Keratinocyte (primary cell): ENCODE results near the gene SSBP2.

Experiments
- EZH2 ChIP-seq: IDR thresholded peaks from one replicate; pipeline ENCODE4 v1.6.1; 2012; ENCODE audit warnings: inconsistent platforms, mild to moderate bottlenecking, low read length, moderate library complexity
- TF ChIP-seq, protein P1 (sequence below), 3 experiments: IDR thresholded peaks in 1 of 3; conservative IDR thresholded peaks in 1 of 3; optimal IDR thresholded peaks in 1 of 3; 2 replicates in 2 of 3; 3 replicates in 1 of 3; pipeline versions ENCODE3 to v1.5.1; 2011; ENCODE audit warnings: low read length in 3 of 3, mild to moderate bottlenecking in 3 of 3, moderate library complexity in 2 of 3, control low read depth in 1 of 3, inconsistent platforms in 1 of 3; ENCODE audit not compliant: insufficient read depth in 2 of 3; ENCODE audit errors: extremely low read depth in 1 of 3

DNA sequence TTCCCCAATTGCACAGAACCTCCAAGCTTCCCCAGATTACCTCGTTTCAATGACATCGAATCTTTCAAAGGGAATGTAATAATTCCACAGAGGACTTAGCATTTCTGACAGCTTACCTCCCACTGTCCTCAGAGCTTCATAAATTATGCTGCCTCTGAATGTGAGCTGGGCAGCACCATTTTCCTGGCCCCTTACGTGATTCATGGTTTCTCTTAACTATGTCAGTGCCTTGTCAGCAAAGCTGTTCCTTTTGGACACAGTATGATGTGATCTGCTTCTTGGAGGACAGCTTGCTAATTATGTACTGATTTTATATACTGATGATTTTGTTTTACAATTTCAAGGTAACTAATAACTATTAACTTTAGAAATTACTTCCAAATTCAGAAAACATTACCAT, 27.7 kb upstream of the SSBP2 start:
- TF ChIP-seq, protein P1, sequence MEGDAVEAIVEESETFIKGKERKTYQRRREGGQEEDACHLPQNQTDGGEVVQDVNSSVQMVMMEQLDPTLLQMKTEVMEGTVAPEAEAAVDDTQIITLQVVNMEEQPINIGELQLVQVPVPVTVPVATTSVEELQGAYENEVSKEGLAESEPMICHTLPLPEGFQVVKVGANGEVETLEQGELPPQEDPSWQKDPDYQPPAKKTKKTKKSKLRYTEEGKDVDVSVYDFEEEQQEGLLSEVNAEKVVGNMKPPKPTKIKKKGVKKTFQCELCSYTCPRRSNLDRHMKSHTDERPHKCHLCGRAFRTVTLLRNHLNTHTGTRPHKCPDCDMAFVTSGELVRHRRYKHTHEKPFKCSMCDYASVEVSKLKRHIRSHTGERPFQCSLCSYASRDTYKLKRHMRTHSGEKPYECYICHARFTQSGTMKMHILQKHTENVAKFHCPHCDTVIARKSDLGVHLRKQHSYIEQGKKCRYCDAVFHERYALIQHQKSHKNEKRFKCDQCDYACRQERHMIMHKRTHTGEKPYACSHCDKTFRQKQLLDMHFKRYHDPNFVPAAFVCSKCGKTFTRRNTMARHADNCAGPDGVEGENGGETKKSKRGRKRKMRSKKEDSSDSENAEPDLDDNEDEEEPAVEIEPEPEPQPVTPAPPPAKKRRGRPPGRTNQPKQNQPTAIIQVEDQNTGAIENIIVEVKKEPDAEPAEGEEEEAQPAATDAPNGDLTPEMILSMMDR (optimal IDR thresholded peaks at IDR 0.05 in 1 of 3, IDR thresholded peaks at IDR 0.05 in 1 of 3, conservative IDR thresholded peaks at IDR 0.05 in 1 of 3; ENCODE audit: extremely low read depth in 1 of 3, insufficient read depth in 2 of 3, low read length in 3 of 3): no peak
- no peak for TF ChIP-seq EZH2
